GM19023 (cell line): Measurements from ENCODE around the gene DMD.

Source experiments
- ATAC-seq: cut with Tn5 transposase; IDR thresholded peaks from one replicate; pipeline ENCODE4 v1.9.1; 2021; ENCODE audit warnings: mild to moderate bottlenecking, moderate library complexity; ENCODE audit not compliant: unreplicated experiment

DMD gene

DNA sequence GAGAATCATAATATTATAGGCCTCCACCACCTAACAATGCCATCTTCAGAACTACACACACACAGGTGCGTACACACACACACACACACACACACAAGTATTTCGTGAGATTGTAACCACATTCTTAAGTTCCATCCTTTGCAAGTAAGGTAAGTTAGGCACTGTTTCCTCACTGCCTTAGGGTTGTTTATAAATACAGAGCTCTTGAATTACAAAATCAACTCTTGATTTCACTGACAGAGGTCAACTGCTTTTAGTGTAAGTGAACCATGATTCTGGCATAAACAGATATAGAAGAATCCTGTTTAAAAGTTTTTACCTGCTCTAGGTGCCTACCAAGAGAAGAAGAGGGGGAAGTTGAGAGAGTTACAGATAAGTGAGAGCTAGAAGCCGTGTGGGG is 166.1 kb downstream of the DMD start:
- no peak for ATAC-seq

GRCh38 chrX:33041141-33041540 is 170.2 kb downstream of the DMD start:
- ATAC-seq = no peak

- no peak for ATAC-seq
Observed at GRCh38 chrX:33032700-33033099, 178.6 kb downstream of the DMD start.

DNA sequence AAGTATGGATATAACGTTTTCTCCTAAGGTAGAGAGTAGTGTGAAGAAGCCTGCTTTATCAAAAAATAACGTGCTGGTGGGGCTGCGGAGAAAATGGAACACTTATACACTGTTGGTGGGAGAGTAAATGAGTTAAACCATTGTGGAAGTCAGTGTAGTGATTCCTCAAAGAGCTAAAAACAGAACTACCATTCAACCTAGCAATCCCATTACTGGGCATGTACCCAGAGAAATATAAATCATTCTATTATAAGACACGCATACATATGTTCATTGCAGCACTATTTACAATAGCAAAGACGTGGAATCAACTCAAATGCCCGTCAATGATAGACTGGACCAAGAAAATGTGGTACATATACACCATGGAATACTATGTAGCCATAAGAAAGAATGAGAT is 196.4 kb downstream of the DMD start:
- ATAC-seq = no peak

DNA sequence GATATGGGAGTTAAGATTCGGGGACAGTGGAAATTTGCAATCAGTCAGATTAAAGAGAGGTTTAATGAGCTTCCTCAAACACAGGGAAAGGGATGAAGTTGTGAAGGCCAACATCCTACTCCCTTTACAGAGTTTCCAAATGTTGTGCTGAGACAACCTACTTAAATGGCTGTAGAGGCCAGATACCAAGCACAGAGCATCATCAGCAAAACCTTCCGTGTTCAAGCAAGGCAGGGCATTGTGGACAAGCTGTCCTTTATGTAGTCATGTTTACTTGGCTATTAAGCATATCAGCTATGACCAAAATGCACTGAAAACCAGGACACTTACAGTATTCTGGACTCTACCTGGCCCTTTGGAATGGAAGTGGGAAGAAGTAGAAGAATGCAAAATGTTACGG is 197.3 kb downstream of the DMD start:
- no peak for ATAC-seq

GRCh38 chrX:33001107-33001506 is 210.2 kb downstream of the DMD start:
- no peak for ATAC-seq

GRCh38 chrX:32998776-32999175 is 212.6 kb downstream of the DMD start:
- no peak for ATAC-seq

DNA sequence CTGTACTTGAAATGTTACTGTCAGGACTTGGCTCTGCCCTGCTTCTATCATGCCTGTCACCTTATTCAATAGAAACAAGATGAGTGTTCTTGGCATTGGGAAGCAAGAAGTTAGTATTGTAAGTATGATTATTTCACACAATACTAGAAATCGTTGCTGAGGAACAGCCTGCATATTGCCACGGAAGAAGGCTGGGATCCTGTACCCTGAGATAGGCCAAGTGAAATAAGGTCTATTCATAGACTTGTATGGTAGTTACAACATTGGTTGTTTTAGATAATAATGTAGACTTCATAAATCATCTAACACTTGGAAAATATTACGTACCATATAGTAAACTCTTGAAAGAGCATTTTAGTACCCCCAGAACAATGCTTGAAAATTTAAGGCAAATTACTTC is 215.9 kb downstream of the DMD start:
- ATAC-seq = no peak

DNA sequence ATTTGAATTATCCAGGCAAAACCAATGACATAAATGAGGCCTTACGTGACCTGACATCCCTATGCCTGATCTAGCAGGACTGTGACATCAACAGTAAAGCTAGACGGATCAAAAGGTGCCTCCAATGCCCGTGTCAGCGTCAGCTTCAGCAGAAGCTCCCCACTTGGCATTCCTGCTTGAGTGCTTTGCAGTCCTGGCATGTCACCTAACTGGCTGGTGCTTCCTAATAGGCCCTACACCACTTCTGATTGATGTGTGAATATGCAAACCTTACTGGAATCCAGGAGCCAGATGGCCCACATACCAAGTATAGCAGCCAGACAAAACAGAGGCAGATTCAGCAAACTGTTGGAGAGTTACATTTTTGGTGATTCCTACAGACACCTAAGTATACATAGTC is 224.2 kb downstream of the DMD start:
- no peak for ATAC-seq

- no peak for ATAC-seq
Observed at GRCh38 chrX:32985544-32985943, 225.8 kb downstream of the DMD start.

GRCh38 chrX:32966821-32967355 is 244.5 kb downstream of the DMD start:
- ATAC-seq = no peak

DNA sequence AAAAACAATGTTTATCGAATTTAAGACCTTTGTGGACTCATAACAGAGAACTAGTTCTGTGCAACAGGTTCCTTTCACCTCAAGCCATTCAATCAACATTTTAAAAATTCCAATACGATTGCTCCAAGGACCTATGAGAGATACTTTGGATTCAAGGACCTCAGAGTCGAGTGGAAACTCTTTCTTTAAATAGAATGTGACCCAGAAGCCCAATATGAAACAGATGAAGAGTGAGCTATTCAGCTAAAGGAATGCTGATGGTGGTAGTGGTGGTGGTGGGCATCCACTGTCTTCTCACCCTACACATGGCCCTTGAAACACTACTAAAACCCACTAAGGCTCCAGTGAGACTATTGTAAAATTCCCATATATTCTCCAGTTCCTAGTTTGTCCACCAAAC is 257.2 kb downstream of the DMD start:
- ATAC-seq = no peak

DNA sequence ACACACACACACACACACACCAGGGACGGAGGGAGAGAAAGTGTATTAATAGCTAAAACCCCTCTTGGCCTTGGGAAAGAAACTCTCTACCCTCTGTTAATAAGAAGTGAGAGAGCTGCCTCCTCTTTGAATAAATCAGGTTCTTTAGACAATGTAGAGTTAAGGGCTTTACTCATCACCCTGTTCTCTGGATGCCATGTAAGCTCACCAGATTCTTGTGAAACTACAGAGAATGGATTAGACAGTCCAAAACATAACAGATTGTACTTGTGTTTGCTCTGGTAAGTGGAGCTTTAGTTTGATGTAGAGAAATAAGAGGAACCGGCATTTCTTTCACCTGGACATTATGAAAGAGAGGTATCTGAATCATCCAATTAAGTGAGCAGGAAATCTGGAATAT is 263.2 kb downstream of the DMD start:
- no peak for ATAC-seq

DNA sequence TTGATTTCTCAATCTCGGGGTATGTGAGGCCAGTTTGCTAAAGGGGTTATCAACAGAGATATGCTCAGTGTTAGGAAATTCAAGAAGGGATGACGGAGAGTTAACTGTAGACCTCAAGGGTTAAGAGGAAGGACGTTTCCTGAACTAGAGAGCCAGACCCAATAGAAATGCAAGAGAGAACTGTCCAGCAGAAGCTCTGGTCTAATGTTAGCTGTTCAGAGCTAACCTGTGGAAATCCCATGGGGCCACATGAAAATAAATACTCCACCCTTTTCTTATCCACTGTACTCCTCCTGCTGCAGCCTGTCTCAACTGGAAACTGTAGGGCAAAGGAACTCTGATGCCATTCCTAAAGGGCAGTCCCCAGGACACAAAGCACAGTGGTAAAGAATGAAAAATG is 274.3 kb downstream of the DMD start:
- no peak for ATAC-seq

- ATAC-seq = no peak
Observed at GRCh38 chrX:32933548-32933947, 277.8 kb downstream of the DMD start.

DNA sequence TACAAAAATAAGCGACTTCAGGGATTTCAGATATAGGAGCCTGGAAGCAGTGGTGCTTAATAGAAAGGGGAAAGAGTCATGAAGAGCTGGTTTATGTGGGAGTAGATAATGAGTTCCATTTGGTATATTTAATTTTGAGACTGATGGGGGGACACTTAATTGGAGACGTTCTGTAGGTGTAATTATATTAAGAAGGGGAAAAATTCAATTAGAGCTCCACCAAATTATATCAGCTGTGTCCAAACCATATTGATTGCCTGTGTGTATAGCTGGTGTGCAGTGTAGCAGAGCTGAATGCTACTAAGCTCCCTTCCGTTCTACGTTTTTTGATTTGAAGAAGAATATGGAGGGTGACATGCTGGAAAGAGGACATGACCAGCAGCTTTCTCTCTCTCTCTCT is 282.3 kb downstream of the DMD start:
- ATAC-seq = no peak

GRCh38 chrX:32896088-32896487 is 315.3 kb downstream of the DMD start:
- ATAC-seq = no peak

DNA sequence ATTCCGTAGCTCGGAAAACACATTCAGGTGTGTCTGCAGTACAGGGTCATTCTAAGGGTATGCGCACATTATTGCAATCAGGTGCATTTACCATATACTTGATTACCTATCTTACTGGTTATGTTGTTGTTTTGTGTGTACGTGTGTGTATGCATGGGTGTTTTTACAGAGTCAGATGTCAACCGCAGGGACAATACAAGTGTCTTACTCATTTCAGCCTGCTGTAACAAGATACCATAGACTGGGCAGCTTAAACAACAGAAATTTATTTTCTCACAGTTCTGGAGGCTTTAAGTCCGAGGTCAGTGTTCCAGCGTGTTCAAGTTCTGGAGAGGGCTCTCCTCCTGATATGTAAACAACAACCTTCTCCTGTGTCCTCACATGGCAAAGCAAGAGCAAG is 316.7 kb downstream of the DMD start:
- no peak for ATAC-seq

DNA sequence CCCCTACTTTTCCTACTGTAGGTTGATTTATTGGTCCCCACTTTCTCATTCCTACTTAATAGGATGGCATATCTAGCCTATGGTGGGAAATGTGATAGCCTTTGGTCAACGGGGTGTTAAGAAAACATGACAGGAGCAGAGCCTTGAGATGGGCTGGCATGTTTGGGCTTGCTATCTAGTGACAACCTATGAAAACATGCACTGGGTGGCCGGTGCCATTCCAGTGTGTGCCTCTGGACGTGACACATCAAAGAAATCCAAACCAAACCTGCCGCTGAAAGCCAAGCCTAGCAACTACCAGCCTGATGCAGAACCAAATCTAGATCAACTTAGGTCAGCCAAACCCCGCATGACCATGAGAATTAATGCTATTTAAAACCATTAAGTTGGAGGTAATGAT is 317.6 kb downstream of the DMD start:
- ATAC-seq = no peak

GRCh38 chrX:32877592-32877991 is 333.8 kb downstream of the DMD start:
- no peak for ATAC-seq

DNA sequence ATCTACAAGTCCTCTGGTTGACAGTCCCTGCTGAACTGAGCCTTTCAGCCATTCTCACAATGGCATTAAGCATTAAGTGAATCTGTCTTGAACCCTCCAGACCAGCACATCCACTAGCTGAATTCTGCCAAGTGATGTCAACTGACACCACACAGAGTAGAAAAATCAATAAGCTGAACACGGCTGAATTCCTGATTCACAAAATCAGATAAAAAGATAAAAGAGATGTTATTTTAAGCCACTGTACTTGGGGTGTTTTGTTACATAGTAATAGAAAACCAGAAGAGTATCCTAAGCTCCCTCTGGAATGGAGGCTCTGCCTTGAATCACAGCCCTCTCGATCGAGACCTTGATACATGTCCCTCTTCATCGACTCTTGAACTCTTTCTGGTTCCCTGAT is 336.5 kb downstream of the DMD start:
- no peak for ATAC-seq

GRCh38 chrX:32873786-32874185 is 337.6 kb downstream of the DMD start:
- ATAC-seq = no peak

- ATAC-seq = no peak
Observed at GRCh38 chrX:32871636-32872035, 339.7 kb downstream of the DMD start.

DNA sequence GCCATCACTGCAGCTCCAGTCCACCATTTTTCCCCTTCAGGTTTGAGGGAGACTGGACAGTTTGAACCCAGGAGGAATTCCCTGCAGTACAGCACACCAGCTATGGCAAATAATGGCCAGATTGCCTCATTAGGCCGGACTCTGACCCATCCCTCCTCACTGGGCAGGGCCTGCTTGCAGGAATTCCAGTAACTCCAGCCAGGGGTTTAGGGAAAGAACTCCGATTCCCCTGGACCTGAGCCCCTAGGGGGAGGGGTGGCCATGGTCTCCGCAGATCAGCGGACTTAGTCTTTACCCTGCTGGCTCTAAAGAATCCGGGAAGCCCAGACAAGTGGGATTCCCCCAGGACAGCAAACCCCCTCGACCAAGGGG is 342.8 kb downstream of the DMD start:
- no peak for ATAC-seq
